Testis (tissue), 2 donors: ENCODE results near the gene SKA3.
"Not testable (repeated sequence)": the region's sequence is repeated elsewhere in the genome, so short reads cannot be mapped to it uniquely, and the experiment has no call there.

Experiments used
- POLR2A ChIP-seq: fragments of 450-650 bp; IDR thresholded peaks from one replicate; pipeline ENCODE4 v1.6.1; 2017; ENCODE audit warnings: antibody characterized with exemption, mild to moderate bottlenecking, moderate library complexity
- TF ChIP-seq, protein P1 (sequence below), 3 experiments: fragments of 450-650 bp in 2 of 3; fragments of 200-600 bp in 1 of 3; sonication (generic) in 1 of 3; IDR thresholded peaks; one replicate each; pipeline ENCODE4 v1.5.1; 2016 to 2019; ENCODE audit warnings: antibody characterized with exemption in 3 of 3, mild to moderate bottlenecking in 2 of 3, moderate library complexity in 1 of 3

DNA sequence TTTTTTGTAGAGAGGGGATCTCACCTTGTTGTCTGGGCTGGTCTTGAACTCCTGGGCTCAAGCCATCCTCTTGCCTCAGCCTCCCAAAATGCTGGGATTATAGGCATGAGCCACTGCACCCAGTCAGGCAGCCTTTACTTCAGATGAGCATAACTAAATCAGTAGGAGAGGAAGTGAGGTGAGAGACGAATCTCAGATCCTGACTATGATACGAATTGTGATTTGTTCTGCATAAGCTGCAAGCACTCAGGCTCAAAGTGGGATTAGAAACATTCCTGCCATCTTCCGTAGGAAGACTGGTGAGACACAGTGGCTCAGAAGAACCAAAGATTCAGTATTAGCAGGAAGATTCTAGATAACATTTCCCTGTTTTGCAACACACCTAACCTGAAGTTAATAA, 43.4 kb upstream of the SKA3 start:
- TF ChIP-seq, protein P1, sequence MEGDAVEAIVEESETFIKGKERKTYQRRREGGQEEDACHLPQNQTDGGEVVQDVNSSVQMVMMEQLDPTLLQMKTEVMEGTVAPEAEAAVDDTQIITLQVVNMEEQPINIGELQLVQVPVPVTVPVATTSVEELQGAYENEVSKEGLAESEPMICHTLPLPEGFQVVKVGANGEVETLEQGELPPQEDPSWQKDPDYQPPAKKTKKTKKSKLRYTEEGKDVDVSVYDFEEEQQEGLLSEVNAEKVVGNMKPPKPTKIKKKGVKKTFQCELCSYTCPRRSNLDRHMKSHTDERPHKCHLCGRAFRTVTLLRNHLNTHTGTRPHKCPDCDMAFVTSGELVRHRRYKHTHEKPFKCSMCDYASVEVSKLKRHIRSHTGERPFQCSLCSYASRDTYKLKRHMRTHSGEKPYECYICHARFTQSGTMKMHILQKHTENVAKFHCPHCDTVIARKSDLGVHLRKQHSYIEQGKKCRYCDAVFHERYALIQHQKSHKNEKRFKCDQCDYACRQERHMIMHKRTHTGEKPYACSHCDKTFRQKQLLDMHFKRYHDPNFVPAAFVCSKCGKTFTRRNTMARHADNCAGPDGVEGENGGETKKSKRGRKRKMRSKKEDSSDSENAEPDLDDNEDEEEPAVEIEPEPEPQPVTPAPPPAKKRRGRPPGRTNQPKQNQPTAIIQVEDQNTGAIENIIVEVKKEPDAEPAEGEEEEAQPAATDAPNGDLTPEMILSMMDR (IDR thresholded peaks at IDR 0.05) = not testable (repeated sequence)
- TF ChIP-seq POLR2A = not testable (repeated sequence)
